Ramos (cell line): ENCODE results near the gene KLK3.

Experiments used
- in situ Hi-C: fragments of 300-500 bp; cut with MboI; formaldehyde crosslinking; loops from one replicate; pipeline ENCODE4 v1.14.3; 2022; ENCODE audit warnings: low sequenced_read_pairs; ENCODE audit not compliant: unreplicated experiment

KLK3 gene

DNA sequence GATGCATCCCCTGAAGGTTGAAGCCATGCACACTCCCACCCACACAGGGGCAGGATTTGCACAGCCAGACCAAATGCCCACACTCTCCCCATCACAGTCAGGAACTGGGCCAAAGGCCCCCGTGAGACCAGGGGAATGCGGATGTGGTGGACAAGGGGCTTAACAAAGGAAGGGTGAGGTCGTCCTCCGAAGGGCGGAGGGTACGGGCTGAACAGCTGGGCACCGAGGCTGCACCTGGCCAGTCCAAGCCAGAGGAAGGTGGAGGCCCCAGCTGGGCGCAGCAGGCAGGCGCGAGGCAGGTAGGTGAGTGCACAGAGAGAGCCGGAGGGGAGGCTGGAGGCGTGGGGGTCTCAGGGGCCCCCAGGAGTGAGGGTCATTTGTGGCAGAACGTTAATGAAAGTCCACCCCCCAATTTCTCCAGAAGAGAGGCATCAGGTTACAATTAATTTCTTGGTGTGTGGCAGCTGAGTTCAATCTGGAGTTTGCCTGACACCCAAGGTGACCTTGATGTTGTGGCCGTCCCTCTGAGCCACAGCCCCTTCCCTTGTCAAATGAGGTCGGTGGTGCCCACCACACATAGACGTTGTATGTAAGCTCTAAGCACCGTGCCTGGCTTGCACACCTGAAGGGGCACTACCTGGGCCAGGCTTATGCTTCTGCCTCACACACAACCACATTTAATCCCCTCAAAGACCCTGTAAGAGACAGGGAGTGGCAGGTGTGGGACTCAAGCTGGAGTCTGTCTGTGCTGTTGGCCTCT, 24.3 kb upstream of the KLK3 start:
- in situ Hi-C loops, result no loop called here

DNA sequence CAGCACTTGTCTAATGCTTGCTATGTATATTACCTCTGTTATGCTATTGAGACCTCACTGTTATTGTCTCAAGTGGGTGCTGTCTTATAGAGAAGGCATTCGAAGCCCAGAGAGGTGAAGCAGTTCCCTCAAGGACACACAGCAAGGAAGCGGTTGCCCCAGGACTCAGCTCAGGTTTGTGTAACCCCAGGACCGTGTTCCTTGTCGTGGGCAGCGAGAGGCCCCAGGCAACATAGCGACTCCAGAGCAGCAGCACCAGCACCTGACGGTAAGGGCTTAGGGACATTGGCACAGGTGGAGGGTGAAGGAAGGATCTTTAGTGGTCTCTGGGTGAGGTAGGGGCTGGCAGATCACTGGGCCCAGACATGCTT, 23.7 kb upstream of the KLK3 start:
- in situ Hi-C loops, result no loop called here

DNA sequence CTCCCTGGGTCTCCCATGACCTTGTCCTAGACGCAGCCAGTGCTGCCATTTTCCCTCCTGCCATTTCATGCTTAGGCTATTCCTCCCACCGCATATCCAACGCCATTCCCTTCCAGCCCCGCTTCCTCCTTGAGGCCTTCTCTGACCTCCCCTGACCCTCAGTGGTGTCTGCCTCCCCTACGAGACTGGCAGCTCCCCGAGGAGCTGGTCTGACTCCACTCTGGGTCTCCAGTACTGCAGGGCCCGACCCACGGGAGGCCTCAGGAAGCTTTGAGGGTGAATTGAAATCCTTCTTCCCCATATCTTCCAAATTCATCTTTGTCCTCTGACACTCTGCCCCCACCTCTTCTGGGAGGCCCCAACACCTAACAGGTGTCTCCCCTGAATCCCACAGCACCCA, 22.0 kb upstream of the KLK3 start:
- in situ Hi-C loops, result no loop called here

DNA sequence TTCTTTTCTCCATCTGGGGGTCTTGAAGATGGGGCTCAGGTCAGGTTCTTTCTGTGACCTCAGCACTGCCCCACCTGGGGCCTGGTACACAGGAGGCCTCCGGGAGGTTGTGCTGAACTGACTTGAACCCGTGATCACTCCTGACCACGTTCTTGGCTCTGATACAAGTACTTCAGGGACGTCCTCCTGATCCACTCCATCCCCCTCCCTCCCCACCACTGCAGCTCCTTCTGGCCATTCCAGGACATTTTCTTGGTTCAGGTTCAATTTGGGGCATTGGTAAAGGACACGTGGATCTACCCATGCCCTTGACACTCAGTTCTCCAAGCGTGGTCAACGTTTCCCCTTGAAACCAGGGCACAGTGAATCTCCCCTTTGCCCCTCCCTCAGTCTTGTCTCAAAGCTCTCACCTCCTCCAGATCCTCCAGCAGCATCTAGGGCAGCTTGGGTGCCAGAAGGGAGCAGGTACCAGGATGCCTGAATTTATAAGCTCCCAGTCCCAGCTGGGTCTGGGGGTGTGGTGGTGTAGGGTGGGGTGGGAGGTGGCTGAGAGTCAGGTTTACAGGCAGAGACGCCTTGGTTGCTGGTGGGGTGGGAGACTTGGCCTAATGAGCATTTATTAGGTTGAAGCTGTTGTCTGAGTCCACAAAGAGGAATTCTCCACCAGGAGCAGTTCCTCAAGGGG, 21.5 kb upstream of the KLK3 start, which contains the start of gene KLK15:
KLK15 (minus strand) TSS at position 458 of the 685 bp plus-strand sequence. CDS start 2,082 bp downstream, outside the sequence.
- in situ Hi-C loops, result no loop called here

DNA sequence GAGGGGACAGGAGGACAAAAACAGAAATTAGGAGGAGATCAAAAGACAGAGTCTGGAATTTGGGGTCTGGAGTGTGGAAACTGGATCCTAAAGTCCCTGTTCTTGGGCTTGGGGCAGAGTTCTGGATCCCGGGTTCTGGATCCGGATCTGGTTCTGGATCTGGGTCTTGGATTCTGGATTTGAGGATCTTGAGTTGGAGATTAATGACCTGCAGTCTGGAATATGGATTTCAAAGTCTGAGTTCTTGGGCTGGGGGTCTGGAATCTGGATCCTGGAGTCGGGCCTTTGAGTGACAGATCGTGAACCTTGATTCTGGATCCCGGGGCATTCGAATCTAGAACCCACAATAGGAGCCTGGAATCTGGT, 20.9 kb upstream of the KLK3 start:
- in situ Hi-C loops, result no loop called here

DNA sequence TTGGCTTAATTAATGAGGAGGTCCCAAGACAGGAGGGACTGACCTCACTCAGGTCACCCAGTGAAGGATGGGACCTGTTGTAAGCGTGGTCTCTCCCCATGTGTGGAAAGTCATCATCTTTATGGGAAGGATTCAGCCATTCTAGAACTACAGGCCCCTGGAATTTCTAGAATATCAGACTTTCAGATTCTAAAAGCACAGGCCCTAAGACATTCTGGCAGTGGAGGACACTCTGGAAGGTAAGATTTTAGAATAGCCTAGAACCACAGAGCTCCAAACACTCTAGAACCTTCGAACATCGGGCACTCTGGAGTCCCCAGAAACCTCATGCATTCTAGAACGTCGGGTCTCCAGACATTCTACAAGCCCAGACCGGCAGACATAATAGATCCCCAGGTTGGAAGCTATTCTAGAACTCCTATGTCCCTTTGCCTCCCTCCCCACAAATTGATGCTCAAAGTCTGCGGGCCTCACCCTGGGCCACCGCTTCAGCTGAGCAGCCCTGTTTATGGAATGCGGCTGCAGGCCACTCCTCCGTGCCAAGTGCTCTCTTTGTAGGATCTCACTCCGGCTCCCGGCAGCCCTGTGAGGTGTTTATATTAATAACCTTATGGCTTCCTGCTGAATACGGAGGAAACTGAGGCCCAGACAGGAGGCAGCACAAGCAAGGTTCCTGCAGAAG, 19.5 kb upstream of the KLK3 start:
- in situ Hi-C loops, result no loop called here

DNA sequence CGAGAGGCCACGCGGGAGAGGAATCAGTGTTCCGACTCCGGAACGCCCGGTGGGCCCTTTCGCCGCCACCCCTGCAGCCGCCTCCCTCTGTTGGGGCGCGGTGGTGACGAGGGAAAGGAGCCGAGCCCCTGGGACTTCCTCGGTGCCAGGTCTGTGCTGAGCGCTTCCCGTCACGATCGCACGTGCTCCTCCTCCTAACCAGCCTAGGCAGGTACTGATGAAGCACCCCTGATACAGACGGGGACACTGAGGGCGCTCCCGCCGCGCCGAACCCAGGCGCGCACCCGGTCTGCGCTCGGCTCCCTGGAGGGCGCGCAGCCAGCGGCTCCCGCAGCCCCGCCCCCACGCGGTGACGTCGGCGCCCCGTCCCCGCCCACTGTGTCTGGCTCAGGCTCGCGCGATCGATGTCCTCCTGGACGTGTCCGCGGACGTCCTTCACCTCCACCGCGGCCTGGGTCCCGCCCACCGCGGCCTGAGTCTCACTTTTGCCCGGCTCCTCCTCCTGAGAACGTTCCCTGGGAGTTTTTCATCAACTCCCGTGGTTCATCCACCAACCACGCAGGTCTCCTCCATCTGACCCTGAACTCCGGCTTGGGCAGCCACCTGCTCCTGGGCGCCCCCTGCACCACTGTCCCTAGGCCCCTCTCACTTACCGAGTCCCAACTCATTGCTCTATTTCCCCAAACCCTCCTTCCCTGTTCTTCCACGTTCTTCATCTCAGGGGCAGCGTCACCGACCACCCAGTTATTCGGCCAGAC, 18.8 kb upstream of the KLK3 start:
- in situ Hi-C loops, result no loop called here

DNA sequence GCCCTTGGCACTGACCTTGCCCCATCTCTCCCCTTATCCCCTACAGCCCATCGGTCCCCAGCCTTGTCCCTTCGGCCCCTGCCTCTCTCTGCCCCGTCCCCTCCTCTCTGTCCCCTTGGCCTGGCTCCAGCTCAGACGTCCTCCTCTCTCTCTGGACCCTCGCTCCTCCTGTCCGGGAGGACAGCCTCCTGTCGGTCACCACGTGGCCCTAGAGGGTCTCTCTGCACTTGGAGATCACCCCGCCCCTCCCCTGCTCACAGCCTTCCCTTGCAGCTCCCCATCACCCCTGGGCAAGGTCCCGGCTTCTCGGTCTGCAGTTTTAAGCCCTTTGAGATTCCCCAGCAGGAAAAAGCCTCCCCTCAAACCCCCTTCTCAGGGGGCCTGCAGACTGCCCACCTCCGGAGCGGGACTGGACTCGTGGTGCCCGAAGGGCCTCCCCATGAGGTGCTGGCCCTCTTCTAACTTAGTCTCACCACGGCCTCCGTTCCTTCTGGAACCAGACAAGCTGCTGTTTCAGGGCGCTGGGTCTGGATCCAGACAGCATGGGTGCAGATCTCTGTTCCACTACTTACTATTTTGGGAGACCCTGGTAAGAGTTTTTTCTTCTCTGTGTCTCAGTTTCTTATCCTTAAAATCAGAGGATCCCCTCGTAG, 18.0 kb upstream of the KLK3 start:
- in situ Hi-C loops, result no loop called here

DNA sequence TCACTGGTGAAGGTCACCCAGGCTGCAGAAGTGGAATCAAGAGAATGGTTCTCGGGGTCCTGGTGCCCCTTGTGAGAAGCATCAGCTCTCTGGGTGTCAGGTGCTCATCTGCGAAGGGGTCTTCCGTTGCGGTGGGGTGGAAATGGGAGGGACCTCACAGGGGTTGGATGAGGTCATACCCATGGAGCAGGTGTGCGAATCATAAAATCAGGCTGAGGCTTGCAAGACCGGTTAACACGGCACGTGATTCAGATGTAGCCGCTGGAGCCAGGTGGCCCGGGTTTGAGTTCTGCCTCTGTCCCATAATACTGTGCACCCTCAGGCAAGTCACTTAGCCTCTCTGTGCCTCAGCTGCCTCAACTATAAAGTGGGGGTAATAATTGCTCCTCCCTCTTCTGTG, 17.4 kb upstream of the KLK3 start:
- in situ Hi-C loops, result no loop called here

DNA sequence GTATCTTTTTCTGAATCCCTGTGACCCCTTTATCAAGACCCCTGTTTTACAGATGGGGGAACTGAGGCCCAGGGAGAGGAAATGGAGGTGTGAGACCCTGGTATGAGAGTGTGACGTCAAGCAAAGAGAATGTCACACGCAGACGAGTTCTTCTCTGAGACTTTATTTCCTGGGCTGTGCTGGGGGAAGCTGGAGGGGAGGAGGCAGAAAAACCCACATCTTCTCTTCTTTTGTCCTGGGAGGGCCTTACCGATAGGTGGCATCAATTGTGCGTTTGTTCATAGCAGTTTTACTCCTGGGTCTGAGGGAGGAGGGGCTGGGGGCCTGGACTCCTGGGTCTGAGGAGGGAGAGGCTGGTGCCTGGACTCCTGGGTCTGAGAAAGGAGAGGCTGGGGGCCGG, 16.5 kb upstream of the KLK3 start:
- in situ Hi-C loops, result no loop called here

DNA sequence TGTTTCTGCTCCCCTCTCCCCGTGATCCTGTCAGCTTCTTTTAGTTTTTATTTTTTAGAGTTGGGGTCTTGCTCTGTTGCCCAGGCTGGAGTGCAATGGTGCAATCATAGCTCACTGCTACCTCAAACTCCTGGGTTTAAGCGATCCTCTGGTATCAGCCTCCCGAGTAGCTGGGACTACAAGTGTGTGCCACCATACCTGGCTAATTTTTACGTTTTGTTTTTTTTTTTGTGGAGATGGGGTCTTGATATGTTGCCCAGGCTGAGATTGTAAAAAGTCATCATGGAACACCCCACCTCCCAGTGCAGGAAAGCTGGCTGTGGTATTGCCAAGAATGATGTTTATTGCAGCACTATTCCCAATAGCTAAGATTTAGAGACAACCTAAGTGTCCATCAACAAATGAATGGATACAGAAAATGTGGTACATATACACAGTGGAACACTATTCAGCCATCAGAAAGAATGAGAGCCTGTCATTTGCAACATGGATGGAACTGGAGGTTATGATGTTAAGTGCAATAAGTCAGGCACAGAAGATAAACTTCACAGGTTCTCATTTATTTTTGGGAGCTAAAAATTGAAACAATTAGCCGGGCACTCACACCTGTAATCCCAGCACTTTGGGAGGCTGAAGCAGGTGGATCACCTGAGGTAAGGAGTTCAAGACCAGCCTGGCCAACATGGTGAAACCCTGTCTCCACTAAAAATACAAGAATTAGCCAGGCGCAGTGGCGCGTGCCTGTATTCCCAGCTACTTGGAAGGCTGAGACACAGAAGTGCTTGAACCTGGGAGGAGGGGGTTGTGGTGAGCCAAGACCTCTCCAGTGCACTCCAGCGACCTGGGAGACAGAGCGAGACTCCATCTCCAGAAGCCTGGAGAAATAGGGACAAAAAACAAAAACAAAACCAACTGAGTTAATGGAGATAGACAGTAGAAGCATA, 14.7 kb upstream of the KLK3 start:
- in situ Hi-C loops, result no loop called here

DNA sequence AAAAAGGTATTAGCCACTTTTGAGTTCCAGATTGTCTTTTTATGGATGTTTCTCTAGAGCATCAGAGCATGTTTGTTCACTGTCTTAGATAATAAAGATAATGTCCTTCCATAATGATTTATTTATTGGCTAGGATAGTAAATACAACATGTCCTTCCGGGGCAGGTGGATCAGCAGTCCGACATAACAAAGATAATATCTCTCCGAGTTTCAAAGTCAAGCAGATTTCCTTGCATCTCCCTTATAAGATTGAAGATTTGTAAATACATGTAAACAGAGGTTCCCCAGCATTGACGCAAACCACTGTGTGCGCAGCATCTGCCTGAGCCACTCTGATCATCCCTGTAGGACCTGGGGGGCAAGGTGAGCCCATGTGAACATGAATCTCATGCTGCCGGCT, 12.6 kb upstream of the KLK3 start:
- in situ Hi-C loops, result no loop called here

DNA sequence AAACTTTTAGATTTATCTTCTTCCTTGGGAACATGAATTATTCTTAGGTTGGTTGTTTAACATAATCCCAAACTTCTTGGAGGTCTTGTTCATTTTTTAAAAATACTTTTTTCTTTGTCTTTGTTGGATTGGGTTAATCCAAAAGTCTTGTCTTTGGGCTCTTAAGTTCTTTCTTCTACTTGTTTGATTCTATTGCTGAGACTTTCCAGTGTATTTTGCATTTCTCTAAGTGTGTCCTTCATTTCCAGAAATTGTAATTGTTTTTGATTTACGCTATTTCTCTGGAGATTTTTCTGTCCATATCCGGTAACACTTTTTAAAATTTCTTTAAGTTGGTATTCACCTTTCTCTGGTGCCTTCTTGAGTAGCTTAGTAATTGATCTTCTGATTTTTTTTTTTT, 11.5 kb upstream of the KLK3 start:
- in situ Hi-C loops, result no loop called here

DNA sequence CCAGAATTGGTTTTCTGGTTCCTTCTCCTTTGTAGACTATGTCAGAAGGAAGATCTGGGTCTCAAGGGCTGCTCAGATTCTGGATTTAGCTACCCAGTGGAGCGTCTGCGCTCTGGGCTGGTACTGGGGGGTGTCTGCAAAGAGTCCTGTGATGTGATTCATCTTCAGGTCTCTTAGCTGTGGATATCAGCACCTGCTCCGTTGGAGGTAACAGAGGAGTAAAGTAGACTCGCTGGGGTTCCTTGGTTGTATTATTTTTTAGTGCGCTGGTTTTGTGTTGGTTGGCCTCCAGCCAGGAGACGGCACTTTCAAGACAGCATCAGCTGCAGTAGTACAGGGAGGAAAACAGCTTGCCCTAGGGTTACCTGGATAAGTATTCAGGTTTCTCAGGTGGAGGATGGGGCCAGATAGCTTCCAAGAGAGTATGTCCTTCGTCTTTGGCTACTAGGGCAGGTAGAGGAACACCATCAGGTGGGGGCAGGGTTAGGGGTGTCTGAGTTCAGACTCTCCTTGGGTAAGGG, 11.0 kb upstream of the KLK3 start:
- in situ Hi-C loops, result no loop called here

DNA sequence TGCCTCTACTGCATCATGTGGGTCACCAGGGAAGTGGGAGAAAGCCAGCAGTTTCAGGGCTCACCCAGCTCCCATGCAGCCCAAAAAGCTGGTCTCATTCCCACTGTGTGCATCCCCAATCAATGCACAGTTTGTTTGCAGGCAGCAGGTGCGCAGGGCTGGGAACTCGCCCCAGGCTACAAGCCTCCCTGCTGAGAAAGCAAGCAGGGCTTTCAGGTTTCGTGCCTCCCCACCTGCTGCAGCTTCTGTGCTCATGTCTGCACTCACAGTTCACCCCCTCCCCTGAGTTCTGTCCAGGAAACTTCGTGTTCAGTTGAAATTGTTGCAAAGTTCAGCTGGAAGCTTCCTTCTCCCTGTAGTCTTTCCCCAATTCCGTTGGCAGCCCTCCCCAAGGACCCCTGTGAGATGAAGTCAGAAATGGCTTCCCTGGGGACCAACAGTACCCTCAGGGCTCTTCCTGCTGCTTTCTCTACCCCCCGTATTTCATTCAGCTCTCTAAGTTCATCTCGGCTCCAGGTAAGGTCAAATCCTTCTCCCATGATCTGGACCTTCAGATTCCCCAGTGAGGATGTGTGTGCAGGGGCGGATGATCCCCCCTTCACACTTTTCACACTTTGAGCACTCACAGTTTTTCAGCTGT, 10.3 kb upstream of the KLK3 start:
- in situ Hi-C loops, result no loop called here

DNA sequence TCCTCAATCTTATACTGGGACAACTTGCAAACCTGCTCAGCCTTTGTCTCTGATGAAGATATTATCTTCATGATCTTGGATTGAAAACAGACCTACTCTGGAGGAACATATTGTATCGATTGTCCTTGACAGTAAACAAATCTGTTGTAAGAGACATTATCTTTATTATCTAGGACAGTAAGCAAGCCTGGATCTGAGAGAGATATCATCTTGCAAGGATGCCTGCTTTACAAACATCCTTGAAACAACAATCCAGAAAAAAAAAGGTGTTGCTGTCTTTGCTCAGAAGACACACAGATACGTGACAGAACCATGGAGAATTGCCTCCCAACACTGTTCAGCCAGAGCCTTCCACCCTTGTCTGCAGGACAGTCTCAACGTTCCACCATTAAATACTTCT, 4.0 kb upstream of the KLK3 start:
- in situ Hi-C loops, result no loop called here

DNA sequence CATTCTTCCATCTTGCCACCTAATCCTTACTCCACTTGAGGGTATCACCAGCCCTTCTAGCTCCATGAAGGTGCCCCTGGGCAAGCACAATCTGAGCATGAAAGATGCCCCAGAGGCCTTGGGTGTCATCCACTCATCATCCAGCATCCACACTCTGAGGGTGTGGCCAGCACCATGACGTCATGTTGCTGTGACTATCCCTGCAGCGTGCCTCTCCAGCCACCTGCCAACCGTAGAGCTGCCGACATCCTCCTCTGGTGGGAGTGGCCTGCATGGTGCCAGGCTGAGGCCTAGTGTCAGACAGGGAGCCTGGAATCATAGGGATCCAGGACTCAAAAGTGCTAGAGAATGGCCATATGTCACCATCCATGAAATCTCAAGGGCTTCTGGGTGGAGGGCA, 3.1 kb upstream of the KLK3 start:
- in situ Hi-C loops, result no loop called here

DNA sequence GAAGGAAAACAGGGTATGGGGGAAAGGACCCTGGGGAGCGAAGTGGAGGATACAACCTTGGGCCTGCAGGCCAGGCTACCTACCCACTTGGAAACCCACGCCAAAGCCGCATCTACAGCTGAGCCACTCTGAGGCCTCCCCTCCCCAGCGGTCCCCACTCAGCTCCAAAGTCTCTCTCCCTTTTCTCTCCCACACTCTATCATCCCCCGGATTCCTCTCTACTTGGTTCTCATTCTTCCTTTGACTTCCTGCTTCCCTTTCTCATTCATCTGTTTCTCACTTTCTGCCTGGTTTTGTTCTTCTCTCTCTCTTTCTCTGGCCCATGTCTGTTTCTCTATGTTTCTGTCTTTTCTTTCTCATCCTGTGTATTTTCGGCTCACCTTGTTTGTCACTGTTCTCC, 2.7 kb downstream of the KLK3 start:
- in situ Hi-C loops, result no loop called here

DNA sequence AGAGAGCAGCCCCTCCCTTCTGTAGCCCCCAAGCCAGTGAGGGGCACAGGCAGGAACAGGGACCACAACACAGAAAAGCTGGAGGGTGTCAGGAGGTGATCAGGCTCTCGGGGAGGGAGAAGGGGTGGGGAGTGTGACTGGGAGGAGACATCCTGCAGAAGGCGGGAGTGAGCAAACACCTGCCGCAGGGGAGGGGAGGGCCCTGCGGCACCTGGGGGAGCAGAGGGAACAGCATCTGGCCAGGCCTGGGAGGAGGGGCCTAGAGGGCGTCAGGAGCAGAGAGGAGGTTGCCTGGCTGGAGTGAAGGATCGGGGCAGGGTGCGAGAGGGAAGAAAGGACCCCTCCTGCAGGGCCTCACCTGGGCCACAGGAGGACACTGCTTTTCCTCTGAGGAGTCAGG, 4.2 kb downstream of the KLK3 start:
- in situ Hi-C loops, result no loop called here
